NCI-H1105 (cell line): ENCODE data around the gene KIDINS220.

Experiments used
- DNase-seq: peaks from one replicate; lab custom pipeline; 2025; lab: John Stamatoyannopoulos, UW

KIDINS220 gene

DNA sequence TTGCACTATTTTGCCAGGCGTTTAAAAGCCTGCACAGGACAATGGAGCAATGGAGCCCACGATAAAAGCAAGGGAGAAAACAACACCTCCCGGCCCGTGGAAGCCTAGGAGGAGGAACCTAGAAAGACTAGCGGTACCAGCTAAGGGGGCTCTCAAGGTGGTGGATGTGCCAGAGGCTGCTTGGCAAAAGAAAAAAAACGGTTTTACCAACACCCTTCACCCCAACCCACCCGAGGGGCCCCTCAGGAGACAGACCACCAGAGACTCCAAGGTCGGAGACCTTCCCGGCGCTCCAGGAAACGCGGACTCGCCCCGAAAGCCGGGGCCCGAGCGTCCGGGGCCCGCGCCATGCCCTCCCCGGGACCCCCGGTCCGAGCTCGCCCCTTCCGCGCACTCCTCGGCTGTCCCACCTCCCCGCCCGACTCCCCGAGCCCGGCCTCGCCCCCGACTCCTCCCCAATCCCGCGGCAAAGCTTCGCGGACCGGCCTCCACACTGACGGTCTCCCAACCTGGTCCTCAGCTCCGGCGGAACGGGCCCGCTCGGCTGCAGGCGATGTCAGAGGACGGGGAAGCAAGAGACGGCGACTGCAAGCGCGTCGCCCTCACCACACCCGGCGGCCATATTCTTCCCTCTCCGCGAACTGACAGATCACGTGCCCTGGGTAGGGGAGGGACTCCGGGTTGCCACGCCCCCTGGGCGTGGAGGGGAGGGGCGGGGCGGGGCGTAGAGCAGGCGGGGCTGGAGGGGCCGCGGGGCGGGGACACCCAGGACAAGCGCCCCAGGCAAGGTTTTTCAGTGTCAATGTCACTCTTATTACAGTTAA is at the start of gene KIDINS220:
TSS of gene KIDINS220 (minus strand) at position 643 of the 824 bp plus-strand sequence. CDS start 10,520 bp downstream, outside the sequence.
- DNase-seq, result peak; percentile 69

DNA sequence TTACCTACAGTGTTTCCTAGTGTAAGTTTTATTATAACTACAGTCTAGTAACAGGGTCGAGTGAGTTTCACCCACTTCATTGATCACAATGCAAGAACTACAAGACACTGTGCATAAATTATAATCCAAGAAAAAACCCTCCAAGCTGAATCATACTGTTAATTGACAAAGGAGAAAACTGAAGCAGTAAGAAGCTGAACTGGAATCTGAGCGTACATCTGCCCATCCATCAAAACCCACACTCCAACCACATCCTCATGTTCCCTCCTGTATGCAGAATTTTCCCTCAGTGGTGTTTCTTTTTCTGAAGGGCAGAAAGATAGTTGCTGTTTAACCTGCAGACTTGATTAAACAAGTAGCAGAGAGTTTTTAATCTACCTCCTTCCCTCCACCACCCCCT is 49.5 kb upstream of the KIDINS220 start:
- no peak for DNase-seq

DNA sequence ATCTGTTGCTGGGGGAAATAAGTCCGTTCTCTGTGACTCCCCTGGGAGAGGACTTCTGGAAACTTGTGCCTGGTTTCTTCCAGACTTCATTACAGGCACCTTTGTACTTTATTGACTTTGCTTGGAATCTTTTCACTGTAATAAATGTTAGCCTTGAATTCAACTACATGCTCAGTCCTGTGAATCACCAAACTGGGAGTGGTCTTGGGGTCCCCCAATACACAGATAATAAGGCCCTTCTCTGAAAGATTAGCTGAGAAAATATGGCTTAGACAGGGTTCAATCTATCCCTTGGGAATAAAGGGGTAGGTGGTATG is 48.7 kb upstream of the KIDINS220 start:
- DNase-seq, result no peak

DNA sequence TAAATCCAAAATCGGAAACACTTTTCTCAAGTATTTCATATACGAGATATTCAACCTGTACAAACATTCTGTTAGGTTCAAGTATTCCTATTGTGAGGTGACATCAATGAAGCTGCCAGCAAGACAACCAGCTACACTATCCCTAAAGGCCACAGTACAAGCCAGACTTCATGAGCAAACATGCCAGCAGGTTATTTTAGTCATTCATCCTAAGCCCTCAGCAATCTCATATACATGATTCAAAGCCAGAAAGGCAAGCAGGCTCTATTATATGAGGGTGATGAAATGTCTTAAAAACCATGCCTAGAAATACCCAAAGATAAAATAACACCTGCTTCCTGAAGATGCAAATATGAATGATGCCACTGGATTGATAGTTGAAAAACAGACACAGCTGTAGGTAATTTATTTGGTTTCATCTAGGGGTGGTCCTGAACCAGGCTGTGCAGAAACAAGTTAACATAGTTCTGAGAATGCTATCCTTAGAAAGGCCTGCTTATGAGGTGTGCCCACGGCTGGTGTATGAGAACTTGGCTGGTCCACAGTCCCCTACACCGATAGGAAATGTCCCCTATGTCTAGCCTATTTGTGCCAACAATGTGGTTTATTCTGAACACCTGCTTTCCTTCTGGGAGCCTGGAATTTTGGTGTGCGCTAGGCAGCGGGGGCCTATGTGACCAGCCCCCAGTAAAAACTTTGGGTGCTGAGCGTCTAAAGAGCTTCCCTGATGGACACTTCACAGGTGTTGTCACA is 48.2 kb upstream of the KIDINS220 start:
- no peak for DNase-seq

DNA sequence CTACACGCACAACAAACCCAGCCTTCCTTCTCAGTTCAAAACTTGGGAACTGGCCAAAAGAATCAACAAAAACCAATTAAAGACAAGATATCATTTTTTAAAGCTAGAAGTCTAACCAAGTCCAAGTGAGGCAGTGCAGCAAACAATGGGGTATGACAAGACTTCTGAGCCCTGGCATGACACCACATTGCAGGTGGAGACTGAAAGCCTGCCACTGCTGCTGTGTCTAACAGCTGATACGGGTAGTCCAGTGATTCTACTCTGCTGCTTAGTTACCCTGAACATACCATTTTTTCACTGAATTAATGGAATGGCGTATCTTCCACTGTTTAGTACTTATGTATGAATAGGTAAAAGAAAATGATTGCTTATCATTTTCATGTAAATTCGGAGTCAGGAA is 47.4 kb upstream of the KIDINS220 start:
- no peak for DNase-seq

DNA sequence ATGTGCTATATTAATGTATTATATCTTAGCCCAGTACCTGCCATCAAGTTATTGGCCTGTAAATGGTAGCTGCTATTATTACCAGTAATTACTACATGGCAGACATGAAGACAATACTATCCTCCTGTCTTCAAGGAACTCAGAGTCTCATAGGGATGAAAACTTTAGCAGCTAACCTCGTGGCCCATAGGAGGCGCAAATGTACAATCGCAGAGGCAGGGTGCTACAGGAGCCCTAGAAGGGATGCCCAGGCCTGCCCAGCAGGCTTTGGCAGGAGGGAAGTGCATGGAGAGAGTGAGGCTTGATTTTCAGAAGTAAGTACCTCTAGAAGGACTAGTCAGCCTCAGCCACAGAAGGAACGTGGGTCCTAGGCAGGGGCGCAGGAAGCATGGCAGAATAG is 44.7 kb upstream of the KIDINS220 start:
- no peak for DNase-seq

DNA sequence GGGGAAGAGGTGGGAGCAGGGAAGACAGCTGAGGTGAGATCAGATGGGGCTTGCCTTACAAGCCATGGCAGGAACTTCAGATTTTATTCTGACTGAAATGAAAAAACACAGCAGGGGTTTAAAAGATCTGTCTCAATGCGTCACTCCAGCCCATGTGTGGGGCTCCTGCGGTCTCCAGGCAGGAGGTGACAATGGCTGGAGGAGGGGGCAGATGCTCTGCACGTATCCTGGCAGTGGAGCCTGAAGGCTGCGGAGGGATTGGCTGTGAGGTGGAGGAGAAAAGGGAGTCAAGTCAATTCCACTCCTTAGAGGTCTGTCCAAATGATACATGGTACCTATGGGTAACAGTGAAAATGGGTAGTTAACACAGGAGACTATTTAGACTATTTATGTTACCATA is 40.5 kb upstream of the KIDINS220 start:
- no peak for DNase-seq

DNA sequence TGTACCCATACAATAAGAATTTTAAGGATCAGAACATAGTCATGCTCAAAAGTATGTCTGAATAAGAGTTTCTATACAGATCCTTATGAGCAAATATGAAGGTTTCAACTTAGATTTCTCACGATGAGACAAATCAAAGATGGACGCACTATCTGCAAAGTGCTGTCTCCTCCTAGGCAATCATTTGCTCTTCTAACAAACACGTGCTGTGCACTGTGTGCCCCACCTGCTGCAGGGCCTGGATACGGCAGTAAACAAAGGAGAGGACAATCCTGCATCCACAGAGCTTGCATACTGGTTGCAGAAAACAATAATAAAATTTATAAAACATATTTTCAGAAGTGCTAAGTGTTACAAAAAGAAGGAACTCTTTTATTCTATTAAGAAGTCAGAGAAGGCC is 39.9 kb upstream of the KIDINS220 start:
- no peak for DNase-seq

DNA sequence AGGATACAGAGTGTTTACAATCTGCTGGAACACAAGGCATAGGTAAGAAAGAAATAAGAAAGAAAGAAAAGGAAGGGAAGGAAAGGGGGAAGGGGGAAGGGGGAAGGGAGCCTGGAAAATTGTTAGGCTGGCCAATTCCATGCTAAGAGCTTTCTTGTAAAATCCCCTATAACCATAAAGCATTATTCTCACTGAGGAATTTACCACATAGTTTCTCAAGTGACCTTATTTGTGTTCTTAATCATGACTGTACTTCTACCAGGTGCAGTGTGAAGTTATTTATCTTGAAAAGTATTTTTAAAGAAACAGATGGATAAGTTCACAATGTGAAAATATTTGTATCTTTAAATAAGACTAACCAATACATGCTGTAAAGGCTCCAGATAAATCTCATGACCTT is 39.2 kb upstream of the KIDINS220 start:
- no peak for DNase-seq

DNA sequence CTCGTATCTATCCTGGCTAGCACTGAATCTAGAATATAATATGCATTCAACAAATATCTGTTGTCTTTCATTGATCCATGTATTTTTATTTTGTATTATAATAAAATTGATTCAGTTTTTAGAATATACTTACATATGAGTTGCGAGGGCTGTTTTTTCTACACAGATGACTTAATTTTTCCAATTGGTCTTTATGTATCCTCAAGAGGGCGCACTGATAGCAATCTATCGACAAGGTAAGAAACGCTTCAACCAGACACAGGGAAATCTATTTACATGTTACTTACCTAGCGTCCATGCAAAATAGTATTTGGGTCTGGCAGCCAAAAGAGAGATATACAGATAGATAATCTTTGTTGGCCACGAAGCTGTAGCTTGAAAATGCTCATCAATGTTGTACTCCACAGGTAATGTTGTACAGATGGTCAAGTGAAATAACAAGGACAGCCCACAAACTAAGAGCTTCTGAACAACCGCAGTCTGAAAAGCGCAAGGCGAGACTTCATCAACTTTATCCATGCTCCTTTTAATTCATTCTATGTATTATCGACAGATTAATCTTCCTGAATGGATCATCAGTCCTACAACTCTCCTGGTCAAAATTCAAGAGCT is 35.5 kb upstream of the KIDINS220 start:
- DNase-seq, result peak; percentile 37

DNA sequence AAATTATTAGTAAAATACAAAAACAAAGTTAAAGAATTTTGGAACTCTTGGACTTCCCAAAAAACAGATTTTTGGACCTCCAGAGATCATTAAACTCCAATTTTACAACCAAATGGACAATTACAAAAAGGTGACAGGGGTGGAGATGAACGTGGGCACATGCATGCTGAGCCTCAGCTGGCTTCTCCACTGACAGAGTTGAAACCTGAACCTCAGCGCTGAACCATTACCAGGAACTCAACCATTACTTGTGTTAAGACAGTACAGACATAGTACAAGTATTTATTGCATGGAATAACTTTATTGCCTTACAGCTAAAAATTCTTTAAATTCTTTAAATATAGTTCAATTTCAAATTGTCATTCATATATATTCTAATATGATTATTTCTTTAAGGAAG is 33.0 kb upstream of the KIDINS220 start:
- DNase-seq, result no peak

DNA sequence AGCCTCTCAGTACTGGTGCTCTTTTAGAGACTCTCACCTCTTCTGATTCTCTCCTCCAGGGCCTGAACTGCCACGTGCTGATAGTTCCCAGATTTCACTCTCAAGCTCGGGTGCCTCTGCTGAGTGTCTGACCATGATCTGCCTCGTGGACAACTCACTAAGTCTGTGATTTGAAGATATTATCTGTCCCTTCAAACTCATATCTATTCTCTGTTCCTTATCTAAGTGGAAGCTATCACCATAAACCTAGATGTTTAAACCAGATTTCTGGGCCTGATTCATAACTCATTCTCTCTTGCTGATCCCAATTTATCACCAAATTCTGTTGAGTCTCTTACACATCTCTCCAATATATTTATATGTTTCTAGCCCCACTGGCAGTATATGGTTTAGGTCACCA is 29.9 kb upstream of the KIDINS220 start:
- DNase-seq, result no peak

DNA sequence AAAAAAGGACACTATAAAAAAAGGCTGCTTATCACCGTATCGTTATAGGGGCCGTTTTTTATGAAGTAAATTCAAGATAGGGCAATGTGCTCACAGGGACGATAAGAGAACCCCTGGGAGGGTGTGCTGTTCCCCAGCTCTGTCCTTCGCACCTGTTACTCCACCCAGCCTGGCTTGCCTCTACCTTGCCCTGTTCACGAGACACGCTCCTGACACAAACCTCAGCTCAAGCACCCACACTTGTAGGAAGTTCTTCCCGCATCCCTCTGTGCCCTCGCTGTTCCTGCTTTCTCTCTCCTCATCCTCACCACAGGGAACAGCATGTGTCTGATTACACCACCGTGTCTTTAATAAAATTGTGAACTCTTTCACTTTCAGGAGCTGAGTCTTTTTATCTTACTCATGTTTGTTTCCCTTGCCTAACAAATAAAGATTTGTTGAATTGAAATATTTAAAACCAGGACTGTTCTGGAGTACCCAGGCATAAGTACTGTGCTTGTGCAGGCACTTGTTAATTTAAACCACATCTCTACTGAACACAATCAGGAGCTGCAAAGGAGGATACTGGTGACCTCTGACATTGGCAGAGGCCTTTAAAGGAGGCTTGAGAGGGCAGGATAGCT is 26.0 kb upstream of the KIDINS220 start:
- no peak for DNase-seq

DNA sequence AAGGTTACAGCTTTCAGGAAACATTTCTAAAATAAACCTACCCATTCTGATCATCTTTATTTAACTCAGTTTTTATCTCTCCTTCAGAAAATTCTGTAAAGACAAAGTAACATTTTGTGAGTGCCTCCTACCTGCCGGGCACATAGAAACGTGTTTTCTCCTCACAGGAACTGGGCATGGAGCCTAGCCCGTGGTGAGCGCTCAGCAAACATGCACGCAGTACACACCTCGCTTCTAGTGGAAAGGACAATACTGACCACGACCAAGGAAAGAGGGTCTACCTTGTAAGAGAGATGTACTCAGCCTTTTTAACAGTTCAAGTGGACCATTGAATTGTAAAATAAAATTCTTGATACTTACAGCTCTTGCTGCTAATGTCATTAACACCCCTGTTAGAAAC is 24.8 kb upstream of the KIDINS220 start:
- no peak for DNase-seq

DNA sequence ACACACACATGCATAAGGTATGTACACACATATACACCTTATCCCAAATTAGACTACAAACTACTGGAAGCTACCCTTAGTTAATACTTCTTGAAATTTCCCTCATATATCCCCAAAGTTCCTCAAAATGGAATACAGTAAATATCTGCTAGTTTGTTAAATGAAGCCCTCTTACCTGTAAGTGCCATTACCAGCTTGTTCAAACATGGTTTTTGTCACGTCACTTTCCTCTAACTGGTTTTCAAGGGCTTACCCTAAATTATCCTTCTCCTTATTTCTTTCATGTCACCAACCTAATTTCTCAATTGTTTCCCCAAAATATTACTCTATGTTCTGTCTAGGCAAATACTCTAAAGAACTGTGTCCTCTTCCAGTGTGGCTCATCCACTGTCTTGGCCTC is 24.4 kb upstream of the KIDINS220 start:
- no peak for DNase-seq

DNA sequence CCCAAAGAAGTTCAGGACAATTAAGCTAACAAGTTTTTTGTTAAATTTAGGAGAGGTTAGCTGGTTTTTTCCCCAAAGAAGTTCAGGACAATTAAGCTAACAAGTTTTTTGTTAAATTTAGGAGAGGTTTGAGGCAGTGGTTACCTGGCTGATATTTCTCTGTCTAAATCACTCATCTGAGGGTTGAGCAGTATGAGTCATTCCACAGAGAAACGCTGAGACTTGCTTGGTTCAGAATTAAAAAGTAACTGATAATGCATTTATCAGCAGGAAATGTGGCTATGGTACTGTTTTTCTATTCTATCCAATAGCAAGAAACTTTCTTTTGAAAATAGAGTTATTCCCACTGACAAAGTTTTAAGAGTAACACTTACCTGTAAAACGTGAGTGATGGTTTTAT is 22.8 kb upstream of the KIDINS220 start:
- no peak for DNase-seq

DNA sequence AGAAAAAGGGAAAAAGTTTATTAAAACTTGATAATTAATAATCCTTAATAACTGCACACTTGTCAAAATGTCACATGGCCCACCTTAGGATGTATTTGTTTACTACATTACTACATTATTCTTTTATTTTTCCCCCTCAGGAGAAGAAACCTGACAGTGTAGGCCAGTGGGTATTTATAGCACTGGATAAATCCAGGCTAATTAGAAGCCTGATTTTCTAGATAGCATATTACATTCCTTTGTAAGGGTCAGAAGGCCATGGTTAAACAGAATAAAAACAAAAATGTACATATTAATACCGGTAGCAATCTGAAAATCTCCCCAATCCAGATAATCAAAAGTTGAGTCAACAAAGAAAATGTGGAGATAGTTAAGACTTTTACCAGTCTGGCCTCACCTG is 21.5 kb upstream of the KIDINS220 start:
- no peak for DNase-seq

DNA sequence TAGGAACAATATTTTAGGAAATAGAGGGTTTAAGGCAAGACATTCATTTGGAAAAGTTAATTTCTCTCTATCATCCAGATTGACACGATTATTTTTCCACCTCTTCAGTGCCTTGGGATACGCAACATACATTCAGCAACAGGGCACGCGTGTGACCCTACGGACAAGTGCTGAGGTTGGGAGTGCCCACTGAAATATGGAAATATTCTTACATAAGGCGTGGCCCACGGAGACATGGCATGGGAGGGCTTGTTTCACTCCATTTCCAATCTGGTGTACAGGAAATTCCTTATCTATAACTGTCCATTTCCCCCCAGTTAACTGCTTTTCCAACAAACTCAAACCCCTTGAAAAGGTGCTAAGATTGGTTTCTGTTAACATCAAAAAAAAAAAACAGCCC is 20.9 kb upstream of the KIDINS220 start:
- DNase-seq, result no peak

DNA sequence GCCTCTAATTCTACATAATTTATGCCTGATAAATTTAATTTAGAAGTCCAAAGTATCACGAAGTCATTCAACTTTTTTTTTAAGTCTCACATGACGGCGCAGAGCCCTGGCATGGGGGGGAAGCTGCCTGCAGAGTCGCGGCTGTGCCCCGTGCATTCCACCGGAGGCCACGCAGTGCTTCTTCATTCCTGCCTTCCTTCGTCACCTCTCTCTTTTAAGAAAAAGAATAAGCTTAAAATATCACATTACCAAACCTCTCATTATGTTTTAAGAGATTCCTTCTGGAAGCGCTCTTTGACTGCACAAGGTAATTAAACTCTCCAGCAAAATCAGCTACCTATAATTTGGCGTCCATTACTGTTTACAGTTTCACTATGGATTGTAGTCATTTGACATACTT is 20.3 kb upstream of the KIDINS220 start:
- no peak for DNase-seq

DNA sequence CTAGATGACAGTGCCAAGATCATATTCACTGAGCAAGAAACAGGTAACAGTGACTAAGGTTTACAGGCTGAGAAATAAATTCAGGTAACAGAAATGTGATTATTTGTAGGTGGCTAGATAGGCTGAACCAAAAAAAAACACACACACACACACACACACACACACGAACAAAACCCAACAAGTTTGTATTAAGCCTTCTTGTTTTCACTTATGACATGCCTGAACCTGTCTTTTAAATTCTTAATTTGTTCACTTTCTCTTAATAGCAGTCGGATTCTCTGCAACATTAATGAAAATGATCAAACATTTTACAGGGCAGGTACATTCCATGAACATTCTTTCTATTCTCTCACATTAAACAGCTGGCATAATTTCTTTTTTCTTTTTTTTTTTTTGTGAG is 18.8 kb upstream of the KIDINS220 start:
- no peak for DNase-seq

DNA sequence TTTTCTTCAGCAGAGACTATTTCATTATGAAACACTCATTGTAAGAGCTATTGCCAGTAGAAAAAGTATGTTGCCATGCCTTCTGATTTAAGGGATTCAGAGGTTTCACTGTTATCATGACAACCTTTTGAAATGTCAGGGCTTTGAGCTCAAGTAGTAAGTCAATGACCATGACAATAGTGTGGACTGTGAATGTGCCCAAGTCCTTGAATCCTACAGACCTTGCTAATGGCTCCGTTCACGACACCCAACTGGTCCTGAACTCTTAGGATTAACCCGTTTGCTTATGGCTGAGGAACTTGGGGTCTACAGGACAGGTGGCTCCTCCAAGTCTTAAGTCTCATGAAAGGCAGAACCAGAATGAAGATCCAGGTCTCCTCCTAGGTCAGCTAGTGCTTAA is 17.6 kb upstream of the KIDINS220 start:
- no peak for DNase-seq

DNA sequence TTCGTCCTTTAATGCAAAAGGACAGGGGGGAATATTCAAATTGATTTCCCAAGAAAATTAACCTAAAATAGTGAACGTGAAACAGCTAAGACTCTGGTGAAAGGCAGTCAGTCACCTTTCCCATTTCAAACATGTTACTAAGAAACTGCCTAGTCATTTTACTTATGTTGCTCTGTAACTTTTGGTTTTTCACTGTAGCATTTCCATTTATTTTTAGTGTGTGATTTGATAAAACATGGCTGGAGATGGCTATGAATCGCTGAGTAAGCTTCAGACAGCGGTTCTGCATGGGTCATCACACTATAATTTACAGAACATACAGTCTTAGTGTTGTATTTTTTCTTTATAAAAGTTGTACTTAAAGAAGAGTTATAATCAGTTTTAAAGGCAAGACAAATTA is 16.0 kb upstream of the KIDINS220 start:
- no peak for DNase-seq
